Stimulated activated effector memory CD8-positive, alpha-beta T cell treated with anti-CD3 and anti-CD28 coated beads, Interleukin-12 subunit alpha, Interleukin-12 subunit beta, amount 100 ng/mL, for 72 hours (primary cell): ENCODE results near the gene CYTH3.

Source experiments
- ATAC-seq: fragments of 150-1000 bp; cut with Tn5 transposase; 2 replicates; pipeline ENCODE4 v1.10.0; 2021
- DNase-seq, 2 donors: peaks; one replicate each; pipeline ENCODE4 v3.0.0; 2021 to 2022; ENCODE audit warnings: low spot score in 2 of 2
- H3K27ac Mint-ChIP-seq: one replicate; pipeline ENCODE4 v1.8.0; 2022; ENCODE audit warnings: mild to moderate bottlenecking, mixed read lengths
- H3K36me3 Mint-ChIP-seq: one replicate; pipeline ENCODE4 v1.8.0; 2022; ENCODE audit warnings: mild to moderate bottlenecking, mixed read lengths
- H3K4me1 Mint-ChIP-seq: one replicate; pipeline ENCODE4 v1.8.0; 2022; ENCODE audit warnings: mixed read lengths
- H3K4me3 Mint-ChIP-seq: one replicate; pipeline ENCODE4 v1.8.0; 2022; ENCODE audit warnings: mild to moderate bottlenecking, mixed read lengths
- H3K9me3 Mint-ChIP-seq: one replicate; pipeline ENCODE4 v1.8.0; 2022; ENCODE audit warnings: mixed read lengths

Gene CYTH3

GRCh38 chr7:6271694-6272440 lies 557 bp downstream of the CYTH3 start:
- peak overlapping the region; percentile 77 for H3K27ac Mint-ChIP-seq
- H3K4me3 Mint-ChIP-seq, result peak overlapping the region; percentile 82
- ATAC-seq (peak; percentile 19), DNase-seq (peak in 1 of 2 donors; percentile 59)
- H3K4me1 Mint-ChIP-seq, result peaks cover 25% of the 10 kb centered on the region
- H3K36me3 Mint-ChIP-seq, result no peaks in the 10 kb centered on the region
- no peaks in the 10 kb centered on the region for H3K9me3 Mint-ChIP-seq

GRCh38 chr7:6271060-6271658 lies 1.3 kb downstream of the CYTH3 start:
- H3K27ac Mint-ChIP-seq, result peak overlapping the region; percentile 77
- DNase-seq, result peak in 1 of 2 donors; percentile 54
- no peaks in the 10 kb centered on the region for H3K36me3 Mint-ChIP-seq
- ATAC-seq, result peak; percentile 78
- H3K4me1 Mint-ChIP-seq, result peaks cover 32% of the 10 kb centered on the region
- H3K9me3 Mint-ChIP-seq, result no peaks in the 10 kb centered on the region
- peak overlapping the region; percentile 82 for H3K4me3 Mint-ChIP-seq

- H3K9me3 Mint-ChIP-seq, result no peaks in the 10 kb centered on the region
- DNase-seq, result no peak
- H3K4me1 Mint-ChIP-seq, result peaks cover 38% of the 10 kb centered on the region
- no peak overlapping the region for H3K4me3 Mint-ChIP-seq
- no peaks in the 10 kb centered on the region for H3K36me3 Mint-ChIP-seq
- H3K27ac Mint-ChIP-seq, result no peak overlapping the region
- no peak for ATAC-seq
Measured at GRCh38 chr7:6269527-6269926, 2.9 kb downstream of the CYTH3 start.

DNA sequence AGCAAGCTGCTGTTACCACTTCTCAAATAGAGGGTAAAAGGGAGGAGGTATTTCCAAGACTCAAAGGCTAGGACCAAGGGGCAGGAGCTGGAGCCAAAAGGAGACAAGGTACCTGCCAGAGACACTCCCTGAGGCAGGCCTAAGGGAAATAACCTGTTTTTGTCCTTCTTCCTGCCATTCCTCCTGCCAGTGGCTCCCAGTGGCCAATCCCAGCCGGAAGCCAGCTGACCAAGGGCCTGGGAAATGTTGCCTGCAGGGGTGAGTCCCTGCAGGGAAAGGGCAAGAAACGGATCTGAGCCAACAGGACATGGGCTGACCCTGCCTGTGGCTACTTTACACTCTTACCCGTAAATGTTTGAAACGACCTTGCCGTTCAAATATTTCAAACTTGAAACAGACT lies 3.5 kb downstream of the CYTH3 start:
- Mint-ChIP-seq H3K27ac (no peak overlapping the region), H3K4me3 (no peak overlapping the region), H3K4me1 (peaks cover 40% of the 10 kb centered on the region), H3K9me3 (no peaks in the 10 kb centered on the region), H3K36me3 (no peaks in the 10 kb centered on the region)
- ATAC-seq (no peak), DNase-seq (no peak)

- Mint-ChIP-seq H3K4me3 (no peak overlapping the region), H3K36me3 (no peaks in the 10 kb centered on the region), H3K27ac (no peak overlapping the region), H3K4me1 (peaks cover 40% of the 10 kb centered on the region), H3K9me3 (no peaks in the 10 kb centered on the region)
- DNase-seq (no peak), ATAC-seq (no peak)
Measured at GRCh38 chr7:6268023-6268900, 4.2 kb downstream of the CYTH3 start.

GRCh38 chr7:6266699-6267098 lies 5.7 kb downstream of the CYTH3 start:
- DNase-seq, result no peak
- ATAC-seq, result no peak
- Mint-ChIP-seq H3K9me3 (no peaks in the 10 kb centered on the region), H3K27ac (peak overlapping the region; percentile 9), H3K36me3 (no peaks in the 10 kb centered on the region), H3K4me1 (peaks cover 39% of the 10 kb centered on the region), H3K4me3 (no peak overlapping the region)

- Mint-ChIP-seq H3K4me1 (peaks cover 54% of the 10 kb centered on the region), H3K27ac (no peak overlapping the region), H3K9me3 (no peaks in the 10 kb centered on the region)
Measured at GRCh38 chr7:6262221-6262620, 10.2 kb downstream of the CYTH3 start.

DNA sequence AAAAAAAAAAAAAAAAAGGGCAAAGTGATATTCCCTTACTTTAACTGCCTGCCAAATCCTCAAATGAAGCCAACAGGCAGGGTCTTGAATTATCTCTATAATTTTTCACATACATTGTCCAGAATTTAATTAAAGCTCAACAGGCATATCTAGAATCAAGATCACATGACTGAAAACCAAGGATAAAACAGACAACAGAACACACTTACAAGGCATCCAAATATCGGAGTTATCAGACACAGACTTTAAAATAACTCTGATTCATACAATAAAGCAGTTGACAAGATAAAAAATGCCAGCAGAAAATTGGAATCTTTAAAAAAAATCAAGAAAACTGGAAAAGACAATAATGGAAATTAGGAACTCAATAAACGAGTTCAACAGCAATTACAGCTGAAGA lies 10.7 kb downstream of the CYTH3 start:
- Mint-ChIP-seq H3K4me3 (no peak overlapping the region), H3K27ac (no peak overlapping the region), H3K9me3 (no peaks in the 10 kb centered on the region), H3K4me1 (peaks cover 54% of the 10 kb centered on the region), H3K36me3 (no peaks in the 10 kb centered on the region)
- no peak for ATAC-seq
- DNase-seq, result no peak

More at GRCh38 chr7:6262221-6262620, 10.2 kb downstream of the CYTH3 start:
- no peak for DNase-seq
- ATAC-seq, result no peak
- no peaks in the 10 kb centered on the region for H3K36me3 Mint-ChIP-seq
- no peak overlapping the region for H3K4me3 Mint-ChIP-seq

- H3K4me3 Mint-ChIP-seq, result no peak overlapping the region
- ATAC-seq (no peak), DNase-seq (no peak)
- no peaks in the 10 kb centered on the region for H3K36me3 Mint-ChIP-seq
- H3K27ac Mint-ChIP-seq, result no peak overlapping the region
- H3K4me1 Mint-ChIP-seq, result peaks cover 57% of the 10 kb centered on the region
- no peaks in the 10 kb centered on the region for H3K9me3 Mint-ChIP-seq
Measured at GRCh38 chr7:6260291-6261187, 11.9 kb downstream of the CYTH3 start.

- Mint-ChIP-seq H3K9me3 (no peaks in the 10 kb centered on the region), H3K4me1 (peaks cover 49% of the 10 kb centered on the region), H3K4me3 (peak overlapping the region; percentile 30), H3K27ac (no peak overlapping the region), H3K36me3 (no peaks in the 10 kb centered on the region)
- no peak for ATAC-seq
- DNase-seq, result no peak
Measured at GRCh38 chr7:6259257-6259656, 13.2 kb downstream of the CYTH3 start.

- peaks cover 49% of the 10 kb centered on the region for H3K4me1 Mint-ChIP-seq
- no peaks in the 10 kb centered on the region for H3K36me3 Mint-ChIP-seq
- peak overlapping the region; percentile 30 for H3K4me3 Mint-ChIP-seq
- no peak for DNase-seq
- H3K27ac Mint-ChIP-seq, result no peak overlapping the region
- no peak for ATAC-seq
- no peaks in the 10 kb centered on the region for H3K9me3 Mint-ChIP-seq
Measured at GRCh38 chr7:6258440-6259182, 13.8 kb downstream of the CYTH3 start.

- ATAC-seq, result no peak
- DNase-seq, result no peak
- no peaks in the 10 kb centered on the region for H3K36me3 Mint-ChIP-seq
- H3K4me3 Mint-ChIP-seq, result no peak overlapping the region
- H3K4me1 Mint-ChIP-seq, result peaks cover 49% of the 10 kb centered on the region
- no peak overlapping the region for H3K27ac Mint-ChIP-seq
- no peaks in the 10 kb centered on the region for H3K9me3 Mint-ChIP-seq
Measured at GRCh38 chr7:6257675-6258074, 14.7 kb downstream of the CYTH3 start.

DNA sequence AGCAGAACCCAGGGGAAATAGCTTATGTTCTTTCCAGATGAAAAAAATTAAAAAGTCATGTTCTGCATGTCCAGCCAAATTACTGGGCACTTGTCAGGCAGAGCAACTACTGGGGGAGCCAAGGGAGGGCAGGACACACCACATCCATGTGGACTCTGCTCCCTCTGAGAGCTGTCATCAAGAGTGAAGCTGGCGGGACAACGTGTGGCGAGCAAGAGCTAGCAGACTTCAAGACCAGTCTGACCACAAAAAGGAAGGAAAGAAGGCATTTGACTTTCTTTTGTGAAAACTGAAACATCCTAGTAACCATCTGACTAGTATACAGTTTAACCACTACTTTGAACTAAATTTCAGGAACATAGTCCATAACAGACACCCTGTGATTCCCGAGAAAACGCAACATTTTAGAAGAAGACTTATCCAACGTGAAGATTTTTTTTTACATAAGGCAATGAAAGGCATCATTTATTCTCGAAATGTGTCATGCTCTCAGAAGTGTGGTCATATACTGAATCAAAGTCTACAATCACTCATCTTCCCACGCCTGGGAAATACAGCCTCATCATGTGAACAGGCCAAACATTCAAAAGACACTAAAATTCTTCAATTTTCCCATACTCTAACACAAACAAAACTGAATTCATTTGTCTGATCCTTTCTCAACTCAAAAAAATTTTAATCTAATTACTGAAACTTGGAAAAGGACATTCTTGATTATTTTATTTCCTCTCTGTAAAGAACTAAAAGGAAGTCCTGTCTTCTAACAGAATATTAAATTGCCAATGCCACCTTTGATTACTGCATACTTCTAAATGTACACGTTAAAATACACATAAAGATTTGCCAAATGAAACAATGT lies 15.5 kb downstream of the CYTH3 start:
- ATAC-seq, result peak; percentile 98
- DNase-seq, result no peak
- Mint-ChIP-seq H3K4me1 (peaks cover 45% of the 10 kb centered on the region), H3K27ac (peak overlapping the region; percentile 35), H3K9me3 (no peaks in the 10 kb centered on the region), H3K36me3 (no peaks in the 10 kb centered on the region), H3K4me3 (peak overlapping the region; percentile 34)
